Activated T-helper 2 cell treated with anti-CD3 and anti-CD28 coated beads, Interferon-gamma antibody, Interleukin-2, Interleukin-4, amounts not matched to agents 10 μg/mL and 5 μg/mL and 100 μg/mL, durations not matched to agents 14 hours and 24 hours and 36 hours (primary cell): Measurements from ENCODE around the gene CD300E. TPM values are rescaled to one million over a fixed set of nuclear protein-coding genes. Genes with fewer than 3 reads are reported as not detected.
"Not testable (repeated sequence)": the region's sequence is repeated elsewhere in the genome, so short reads cannot be mapped to it uniquely, and the experiment has no call there.

ENCODE experiments used
- DNase-seq: peaks from one replicate; pipeline ENCODE4 v3.0.0; 2021; ENCODE audit warnings: low spot score
- H3K27ac Mint-ChIP-seq: one replicate; pipeline ENCODE4 v1.8.0; 2021; ENCODE audit warnings: mixed read lengths
- H3K27me3 Mint-ChIP-seq: one replicate; pipeline ENCODE4 v1.8.0; 2021; ENCODE audit warnings: low read depth, mixed read lengths
- H3K36me3 Mint-ChIP-seq: one replicate; pipeline ENCODE4 v1.8.0; 2021; ENCODE audit warnings: low read depth, mixed read lengths
- H3K4me1 Mint-ChIP-seq: one replicate; pipeline ENCODE4 v1.8.0; 2021; ENCODE audit warnings: low read depth, mixed read lengths
- H3K4me3 Mint-ChIP-seq: one replicate; pipeline ENCODE4 v1.8.0; 2021; ENCODE audit warnings: low read depth, mild to moderate bottlenecking, moderate library complexity, mixed read lengths
- H3K9me3 Mint-ChIP-seq: one replicate; pipeline ENCODE4 v1.8.0; 2021; ENCODE audit warnings: mixed read lengths
- intact Hi-C: fragments of 100-400 bp; cut with micrococcal nuclease; formaldehyde crosslinking; loops from one replicate; pipeline ENCODE4 v1.15.1; 2023
- total RNA-seq: library from RNA; stranded (reverse); gene quantifications from 2 replicates; pipeline ENCODE4 v1.2.3, GENCODE V29; 2022

Gene CD300E
- total RNA-seq, 1 donor from 2014 or later, result not detected

DNA sequence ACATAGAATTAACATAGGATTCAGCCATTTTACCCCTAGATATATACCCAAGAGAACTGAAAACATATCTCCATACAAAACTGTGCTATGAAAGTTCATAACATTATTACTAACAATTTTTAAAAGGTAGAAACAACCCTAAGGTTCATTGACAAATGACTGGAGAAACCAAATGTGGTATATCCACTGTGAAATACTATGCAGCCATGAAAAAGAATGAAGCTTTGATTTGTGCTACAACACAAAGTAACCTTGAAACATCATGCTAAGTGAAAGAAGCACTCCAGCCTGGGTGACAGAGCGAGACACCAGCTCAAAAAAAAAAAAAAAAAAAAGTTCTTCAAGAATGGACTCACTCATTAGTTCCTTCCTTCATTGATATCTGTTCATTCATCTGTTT lies 32.0 kb downstream of the CD300E start:
- H3K27me3 Mint-ChIP-seq, result peaks cover 23% of the 10 kb centered on the region
- no peaks in the 10 kb centered on the region for H3K9me3 Mint-ChIP-seq
- H3K36me3 Mint-ChIP-seq, result no peaks in the 10 kb centered on the region
- no peak for DNase-seq
- no peak overlapping the region for H3K4me3 Mint-ChIP-seq
- peaks cover 7% of the 10 kb centered on the region for H3K4me1 Mint-ChIP-seq
- no peak overlapping the region for H3K27ac Mint-ChIP-seq
- intact Hi-C loops, result no loop called here

DNA sequence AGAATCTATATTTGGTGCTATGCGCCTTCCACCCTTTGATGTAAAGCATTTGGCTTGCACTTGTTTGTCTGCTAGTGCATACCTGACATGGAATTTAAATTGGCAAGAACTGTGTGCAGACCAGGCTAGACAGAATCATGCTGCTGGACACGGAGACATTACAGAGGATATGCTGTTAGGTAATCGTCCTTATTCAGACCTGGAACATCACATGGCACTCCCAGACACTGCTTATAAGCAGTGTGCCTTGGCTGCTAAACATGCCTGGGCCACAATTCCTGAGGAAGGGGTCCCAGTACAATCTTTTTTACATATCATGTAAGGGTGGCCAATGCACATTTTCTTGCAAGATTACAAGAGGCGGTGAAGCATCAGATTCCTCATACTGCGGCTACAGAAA lies 37.8 kb downstream of the CD300E start:
- intact Hi-C loops, result no loop called here
- Mint-ChIP-seq H3K27ac (no peak overlapping the region), H3K9me3 (no peaks in the 10 kb centered on the region), H3K27me3 (peaks cover 19% of the 10 kb centered on the region), H3K4me3 (no peak overlapping the region), H3K36me3 (no peaks in the 10 kb centered on the region), H3K4me1 (no peaks in the 10 kb centered on the region)
- no peak for DNase-seq

DNA sequence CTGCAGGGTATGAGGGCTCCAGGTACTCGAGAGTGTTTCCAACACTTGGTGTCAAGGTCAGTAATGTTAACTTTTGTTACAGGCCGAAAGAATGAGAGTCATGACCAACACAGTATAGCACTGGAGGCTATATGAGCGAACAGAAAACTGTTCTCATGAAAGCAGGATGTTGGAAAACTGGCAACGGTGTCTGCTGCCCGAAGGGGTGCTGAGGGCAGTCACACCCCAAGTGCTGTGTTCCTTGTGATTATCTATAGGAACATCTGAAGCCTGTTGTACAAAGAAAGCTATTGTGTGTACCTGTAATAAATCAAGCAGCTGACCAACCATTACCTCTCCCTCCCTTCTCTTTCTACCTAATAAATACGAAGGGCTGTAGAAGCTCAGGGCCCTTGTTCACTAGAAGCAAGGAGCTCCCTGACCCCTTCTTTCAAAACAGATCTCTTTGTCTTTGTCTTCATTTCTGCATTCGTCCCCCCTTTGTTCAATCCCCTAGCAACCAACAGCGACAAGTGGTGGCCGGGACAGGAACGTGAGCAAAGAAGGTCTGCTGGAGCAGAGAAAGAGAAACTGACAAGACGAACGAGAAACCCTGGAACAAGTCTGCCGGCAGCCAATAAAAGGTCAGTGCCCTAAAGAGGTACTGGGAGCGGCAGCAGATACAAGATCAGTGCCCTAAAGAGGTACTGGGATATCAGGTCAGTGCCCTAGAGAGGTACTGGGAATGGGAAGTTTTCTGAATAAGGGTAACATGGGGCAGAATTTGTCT lies 39.1 kb downstream of the CD300E start:
- no peak overlapping the region for H3K4me3 Mint-ChIP-seq
- no peaks in the 10 kb centered on the region for H3K9me3 Mint-ChIP-seq
- peaks cover 16% of the 10 kb centered on the region for H3K27me3 Mint-ChIP-seq
- no peak for DNase-seq
- intact Hi-C loops, result no loop called here
- no peak overlapping the region for H3K27ac Mint-ChIP-seq
- peaks cover 7% of the 10 kb centered on the region for H3K4me1 Mint-ChIP-seq
- H3K36me3 Mint-ChIP-seq, result no peaks in the 10 kb centered on the region

DNA sequence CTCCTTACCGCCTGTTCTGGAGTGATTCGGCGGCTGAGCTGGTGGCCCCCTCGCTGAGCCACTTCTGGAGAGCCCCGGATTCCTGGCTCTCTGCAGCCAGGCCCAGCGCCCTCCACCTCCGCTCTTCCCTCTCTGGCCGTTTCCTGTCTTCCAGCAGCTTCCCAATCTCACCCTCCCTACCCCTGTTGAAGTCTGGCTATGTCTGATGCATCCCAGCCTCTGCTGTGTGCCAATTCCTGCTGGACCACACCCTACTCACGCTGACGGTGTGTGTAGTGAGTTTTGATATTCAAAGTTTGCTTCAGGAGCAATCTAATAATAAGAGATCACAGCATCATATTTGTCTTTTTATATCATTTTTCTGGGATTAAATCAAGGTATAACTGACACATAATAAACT lies 40.9 kb downstream of the CD300E start:
- DNase-seq, result no peak
- Mint-ChIP-seq H3K4me1 (peaks cover 7% of the 10 kb centered on the region), H3K27me3 (peaks cover 7% of the 10 kb centered on the region), H3K4me3 (no peak overlapping the region), H3K36me3 (no peaks in the 10 kb centered on the region), H3K27ac (no peak overlapping the region), H3K9me3 (no peaks in the 10 kb centered on the region)
- intact Hi-C loops, result no loop called here

DNA sequence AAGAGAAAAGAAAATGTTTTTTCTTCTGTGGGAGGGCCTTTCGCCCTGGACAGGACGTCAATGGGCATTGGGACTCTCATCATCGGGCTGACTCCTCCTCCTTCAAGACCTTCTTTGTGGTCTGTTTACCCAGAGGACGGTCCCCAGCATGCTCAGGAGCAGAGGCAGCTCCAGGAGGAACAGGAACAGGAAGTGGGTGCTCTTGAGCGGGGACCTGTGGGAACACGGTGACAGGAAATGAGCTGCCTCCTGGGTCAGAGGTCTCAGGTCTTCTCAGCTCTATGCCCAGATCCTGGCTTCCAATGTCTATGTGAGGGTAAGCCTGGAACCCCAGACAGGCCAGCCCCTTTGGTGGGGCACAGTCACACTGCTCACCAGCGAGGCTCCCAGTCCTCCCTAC lies 43.6 kb downstream of the CD300E start:
- Mint-ChIP-seq H3K36me3 (no peaks in the 10 kb centered on the region), H3K4me1 (peaks cover 7% of the 10 kb centered on the region), H3K27me3 (peaks cover 9% of the 10 kb centered on the region), H3K4me3 (no peak overlapping the region), H3K9me3 (no peaks in the 10 kb centered on the region), H3K27ac (no peak overlapping the region)
- intact Hi-C loops, result no loop called here
- DNase-seq, result no peak

DNA sequence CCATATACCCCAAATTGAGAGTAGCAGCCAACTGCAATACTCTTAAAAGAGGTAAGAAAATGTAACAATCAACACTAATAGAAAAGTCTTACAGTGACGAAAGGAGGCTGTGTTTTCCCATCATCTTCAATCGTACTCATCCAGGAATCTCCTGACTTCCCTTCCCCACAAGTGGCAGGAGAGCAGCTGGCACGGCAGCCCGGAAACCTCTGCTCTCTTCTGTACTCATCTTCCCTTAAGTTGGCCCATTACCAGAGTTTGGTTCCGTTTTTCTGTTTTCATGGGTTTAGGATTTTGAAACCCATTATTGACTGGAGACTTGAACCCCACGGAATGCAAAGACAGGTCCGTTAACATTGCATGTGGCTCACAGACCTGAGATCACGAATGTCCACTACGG lies 44.6 kb downstream of the CD300E start:
- DNase-seq, result no peak
- no peaks in the 10 kb centered on the region for H3K36me3 Mint-ChIP-seq
- H3K9me3 Mint-ChIP-seq, result no peaks in the 10 kb centered on the region
- peaks cover 7% of the 10 kb centered on the region for H3K4me1 Mint-ChIP-seq
- H3K27me3 Mint-ChIP-seq, result peaks cover 14% of the 10 kb centered on the region
- no peak overlapping the region for H3K27ac Mint-ChIP-seq
- H3K4me3 Mint-ChIP-seq, result no peak overlapping the region
- intact Hi-C loops, result no loop called here

DNA sequence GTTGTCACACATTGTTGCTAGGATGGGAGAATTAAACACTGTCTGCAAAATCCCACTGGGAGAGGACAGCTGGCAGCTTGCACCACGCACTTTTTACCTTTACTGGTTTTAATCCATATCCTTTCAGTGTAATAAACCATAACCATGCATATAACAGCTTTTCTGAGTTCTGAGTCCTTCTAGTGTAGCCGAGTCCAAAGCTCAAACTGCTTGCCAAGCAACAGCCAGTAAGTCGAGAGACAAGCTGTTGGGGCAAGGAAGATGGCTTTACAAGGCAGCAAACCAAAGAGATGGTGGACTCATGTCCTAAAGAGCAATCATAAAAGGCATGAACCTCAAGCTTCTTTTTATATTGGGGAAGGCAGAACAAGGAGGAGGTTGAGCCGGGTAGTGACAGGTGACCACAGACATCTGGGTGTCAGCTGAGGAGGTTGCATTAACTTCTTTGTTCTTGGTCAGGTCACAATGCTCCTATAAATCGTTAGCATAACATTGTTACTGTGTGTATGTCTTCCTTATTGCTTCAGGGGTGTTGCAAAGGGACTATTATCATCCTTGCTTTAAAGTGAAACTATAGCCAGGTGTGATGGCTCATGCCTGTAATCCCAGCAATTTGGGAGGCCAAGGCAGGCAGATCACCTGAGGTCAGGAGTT lies 48.9 kb downstream of the CD300E start:
- no peak for DNase-seq
- Mint-ChIP-seq H3K9me3 (no peaks in the 10 kb centered on the region), H3K4me1 (peaks cover 1% of the 10 kb centered on the region), H3K36me3 (no peaks in the 10 kb centered on the region), H3K4me3 (no peak overlapping the region), H3K27me3 (peaks cover 19% of the 10 kb centered on the region), H3K27ac (no peak overlapping the region)
- intact Hi-C loops, result no loop called here

DNA sequence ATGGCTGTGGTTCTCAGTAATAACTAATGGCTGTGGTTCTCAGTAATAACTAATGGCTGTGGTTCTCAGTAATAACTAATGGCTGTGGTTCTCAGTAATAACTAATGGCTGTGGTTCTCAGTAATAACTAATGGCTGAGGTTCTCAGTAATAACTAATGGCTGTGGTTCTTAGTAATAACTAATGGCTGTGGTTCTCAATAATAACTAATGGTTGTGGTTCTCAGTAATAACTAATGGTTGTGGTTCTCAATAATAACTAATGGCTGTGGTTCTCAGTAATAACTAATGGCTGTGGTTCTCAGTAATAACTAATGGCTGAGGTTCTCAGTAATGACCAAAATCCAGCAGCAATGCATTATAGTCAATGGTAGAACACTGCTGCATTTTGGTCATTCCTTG lies 49.9 kb downstream of the CD300E start:
- H3K9me3 Mint-ChIP-seq, intact Hi-C loops, H3K36me3 Mint-ChIP-seq, DNase-seq, H3K4me3 Mint-ChIP-seq, H3K27ac Mint-ChIP-seq: not testable (repeated sequence)
- Mint-ChIP-seq H3K4me1 (peaks cover 10% of the 10 kb centered on the region), H3K27me3 (peaks cover 22% of the 10 kb centered on the region)

DNA sequence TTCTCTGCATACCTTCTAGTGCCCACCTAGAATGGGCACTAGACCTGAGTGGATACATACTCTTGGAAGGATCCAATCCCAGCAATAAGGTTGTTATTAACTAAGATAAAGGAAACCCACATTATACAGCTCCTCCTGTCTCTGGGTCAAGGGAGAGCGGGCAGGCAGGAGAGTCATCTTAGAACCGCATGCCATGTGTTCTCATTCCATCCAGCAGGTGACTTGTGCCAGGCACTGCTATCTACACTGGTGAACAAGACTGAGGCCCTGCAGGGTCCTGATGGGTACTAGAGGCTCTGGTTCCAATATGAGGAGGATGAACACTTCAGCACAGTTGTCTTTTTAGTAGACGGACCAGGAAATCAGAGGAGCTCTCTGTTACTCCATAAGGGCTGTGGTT lies 50.4 kb downstream of the CD300E start:
- Mint-ChIP-seq H3K36me3 (no peaks in the 10 kb centered on the region), H3K4me1 (peaks cover 14% of the 10 kb centered on the region), H3K4me3 (no peak overlapping the region), H3K27ac (no peak overlapping the region), H3K9me3 (no peaks in the 10 kb centered on the region), H3K27me3 (peaks cover 26% of the 10 kb centered on the region)
- intact Hi-C loops, result no loop called here
- DNase-seq, result no peak

DNA sequence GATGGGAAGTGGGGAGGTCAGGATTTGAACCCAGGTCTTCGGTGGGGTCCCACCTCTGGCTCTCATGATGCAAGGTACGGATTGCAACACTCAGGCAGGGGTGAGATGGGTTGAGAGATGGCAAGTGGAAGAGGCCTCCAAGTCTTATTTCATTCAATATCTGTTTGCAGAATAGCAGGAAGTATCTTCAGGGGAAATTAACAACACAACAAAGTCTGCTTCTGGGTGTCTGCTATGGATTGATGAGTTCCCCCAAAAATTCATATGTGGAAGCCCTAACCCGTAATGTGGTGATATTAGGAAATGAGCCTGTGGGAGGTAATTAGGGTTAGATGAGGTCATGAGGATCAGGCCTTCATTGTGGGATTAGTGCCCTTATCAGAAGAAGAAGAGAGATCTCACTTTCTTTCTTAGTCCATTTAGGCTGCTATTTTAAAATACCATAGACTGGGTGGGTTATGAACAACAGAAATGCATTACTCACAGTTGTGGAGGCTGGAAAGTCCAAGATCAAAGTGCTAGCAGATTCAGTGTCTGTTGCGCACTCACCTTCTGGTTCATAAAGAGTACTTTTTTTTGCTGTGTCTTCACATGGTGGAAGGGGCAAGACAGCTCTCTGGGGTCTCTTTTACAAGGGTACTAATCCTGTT lies 51.8 kb downstream of the CD300E start:
- no peaks in the 10 kb centered on the region for H3K9me3 Mint-ChIP-seq
- H3K36me3 Mint-ChIP-seq, result no peaks in the 10 kb centered on the region
- H3K27ac Mint-ChIP-seq, result no peak overlapping the region
- peaks cover 31% of the 10 kb centered on the region for H3K27me3 Mint-ChIP-seq
- no peak overlapping the region for H3K4me3 Mint-ChIP-seq
- DNase-seq, result no peak
- peaks cover 14% of the 10 kb centered on the region for H3K4me1 Mint-ChIP-seq
- intact Hi-C loops, result no loop called here

DNA sequence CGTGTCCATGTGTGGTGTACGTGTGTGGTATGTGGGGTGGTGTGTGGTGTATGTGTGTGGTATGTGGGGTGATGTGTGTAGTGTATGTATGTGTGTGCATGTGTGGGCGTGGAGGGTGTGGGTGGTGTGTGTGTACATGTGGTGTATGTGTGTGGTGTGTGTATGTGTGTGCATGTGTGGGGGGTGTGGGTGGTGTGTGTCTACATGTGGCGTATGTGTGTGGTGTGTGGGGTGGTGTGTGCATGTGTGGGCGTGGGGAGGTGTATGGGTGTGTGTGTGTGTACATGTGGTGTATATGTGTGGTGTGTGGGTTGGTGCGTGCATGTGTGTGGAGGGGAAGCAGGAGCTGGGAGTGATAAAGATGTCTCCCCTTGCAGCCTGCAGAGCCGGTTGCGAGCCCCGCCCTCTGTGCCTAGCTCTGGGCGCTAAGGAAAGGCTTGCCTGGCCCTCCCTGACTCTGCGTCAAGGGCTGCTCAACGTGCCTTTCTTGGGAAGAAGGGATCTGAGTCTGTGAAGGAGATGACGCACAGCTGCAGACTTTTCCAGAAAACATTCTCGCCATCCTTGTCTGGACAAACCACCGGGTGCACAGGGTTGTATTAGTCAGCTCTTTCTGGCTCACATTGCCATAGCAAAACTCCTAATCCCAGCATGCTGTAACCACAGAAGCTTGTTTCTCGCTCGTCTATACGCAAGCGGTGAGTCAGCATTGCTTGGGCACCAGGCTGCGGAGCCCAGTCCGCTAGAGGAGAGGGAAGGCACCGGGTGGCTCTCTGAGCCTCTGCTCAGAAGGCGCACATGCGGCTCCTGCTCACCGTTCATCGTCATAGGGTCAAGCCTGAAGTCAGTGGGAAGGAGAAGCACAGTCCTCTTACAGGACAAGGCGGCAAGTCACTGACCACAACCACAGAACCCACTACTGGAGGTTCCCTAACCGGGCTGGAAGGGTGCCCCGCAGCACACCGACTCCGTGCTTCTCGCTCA lies 54.2 kb downstream of the CD300E start:
- no peak for DNase-seq
- Mint-ChIP-seq H3K27me3 (peaks cover 20% of the 10 kb centered on the region), H3K27ac (no peak overlapping the region), H3K9me3 (no peaks in the 10 kb centered on the region), H3K36me3 (no peaks in the 10 kb centered on the region), H3K4me3 (no peak overlapping the region), H3K4me1 (peaks cover 15% of the 10 kb centered on the region)
- intact Hi-C loops, result loop anchor here (5.0 to 10.0 kb wide), 2 partner anchors 75 to 168 kb away; partner anchors contain the start of gene RAB37

DNA sequence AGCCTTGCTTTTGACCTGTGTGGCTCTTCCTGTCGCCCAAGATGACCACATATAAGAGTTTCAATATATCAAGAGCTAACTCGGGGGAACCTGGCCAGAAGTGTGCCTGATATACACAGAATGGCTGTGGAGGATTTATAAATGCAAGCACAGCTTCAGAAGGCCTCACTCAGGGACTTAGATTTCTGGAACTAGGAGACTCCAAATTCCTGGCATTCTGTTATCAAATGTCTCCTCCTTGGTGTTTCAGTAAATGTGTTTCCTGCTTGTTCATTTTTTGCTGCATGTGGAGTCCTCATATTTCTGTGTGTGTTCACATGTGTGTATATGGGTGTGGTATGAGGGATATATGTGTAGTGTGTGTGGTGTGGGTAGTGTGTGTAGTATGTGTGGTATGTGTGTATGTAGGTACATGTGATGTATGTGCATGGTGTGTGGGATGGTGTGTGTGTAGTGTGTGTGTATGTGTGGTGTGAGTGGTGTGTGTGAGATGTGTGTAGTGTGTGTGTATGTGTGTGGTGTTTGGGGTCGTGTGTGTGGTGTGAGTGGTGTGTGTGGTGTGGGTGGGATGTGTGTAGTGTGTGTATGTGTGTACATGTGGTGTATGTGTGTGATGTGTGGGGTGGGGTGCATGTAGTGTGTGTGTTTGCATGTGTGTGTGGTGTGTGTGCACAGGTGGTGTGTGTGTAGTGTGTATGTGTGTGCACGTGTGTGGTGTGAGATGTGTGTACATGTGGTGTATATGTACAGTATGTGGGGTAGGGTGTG lies 55.2 kb downstream of the CD300E start:
- H3K4me1 Mint-ChIP-seq, result peaks cover 15% of the 10 kb centered on the region
- H3K36me3 Mint-ChIP-seq, result no peaks in the 10 kb centered on the region
- H3K27ac Mint-ChIP-seq, result no peak overlapping the region
- no peaks in the 10 kb centered on the region for H3K9me3 Mint-ChIP-seq
- intact Hi-C loops, result loop anchor here (5.0 to 10.0 kb wide), 2 partner anchors 77 to 169 kb away; partner anchors contain the start of gene RAB37
- no peak for DNase-seq
- peaks cover 19% of the 10 kb centered on the region for H3K27me3 Mint-ChIP-seq
- no peak overlapping the region for H3K4me3 Mint-ChIP-seq
